Activated CD8-positive, alpha-beta memory T cell treated with anti-CD3 and anti-CD28 coated beads for 4 hours (primary cell): ENCODE measurements around the gene BCL11A.

Experiments used
- DNase-seq, 2 donors: peaks; one replicate each; pipeline ENCODE4 v3.0.0-alpha.2; 2020; ENCODE audit warnings: low read depth in 2 of 2

BCL11A gene

GRCh38 chr2:60408207-60408606 is 145.2 kb downstream of the BCL11A start:
- DNase-seq, result no peak

GRCh38 chr2:60407398-60407797 is 146.1 kb downstream of the BCL11A start:
- DNase-seq, result no peak

- no peak for DNase-seq
Measured at GRCh38 chr2:60406192-60406591, 147.3 kb downstream of the BCL11A start.

DNA sequence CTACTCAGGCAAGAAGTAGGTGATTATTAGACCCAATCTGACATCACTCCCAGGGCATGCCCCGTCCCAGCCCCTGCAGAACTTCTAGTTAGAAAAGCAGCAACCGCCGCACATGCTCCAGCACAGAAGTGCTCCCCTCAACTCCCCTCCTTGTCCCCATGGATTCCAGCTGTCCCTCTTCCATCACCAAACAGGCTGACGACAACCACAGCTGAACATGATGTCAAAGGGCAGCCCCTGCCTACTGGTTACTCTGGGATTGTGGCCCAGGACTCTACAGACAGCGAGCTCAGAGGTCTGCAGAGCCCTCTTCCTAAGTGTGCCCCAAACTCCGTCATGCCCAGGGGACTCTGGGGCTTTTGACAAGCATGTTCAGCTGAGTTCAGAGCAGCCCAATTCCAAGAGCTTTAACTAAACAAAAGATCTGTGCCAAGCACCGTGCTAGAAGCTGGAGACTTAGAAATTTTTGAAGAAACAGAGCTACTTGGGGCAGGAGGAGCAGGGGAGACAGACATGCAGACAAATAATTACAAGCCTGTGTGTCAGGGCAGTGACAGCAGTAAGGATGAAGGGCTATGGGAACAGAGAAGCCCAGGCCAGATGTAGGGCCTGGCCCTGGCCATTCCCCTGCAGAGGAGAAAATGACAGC is 148.1 kb downstream of the BCL11A start:
- no peak for DNase-seq
